HUES64 (cell line): ENCODE data around the gene FAM83F.

Source experiments
- H3K27ac ChIP-seq: 2 replicates; pipeline ENCODE4 v1.7.0; 2013; ENCODE audit warnings: low read depth, low read length, inconsistent platforms
- H3K27me3 ChIP-seq: 2 replicates; pipeline ENCODE4 v1.6.1; 2013; ENCODE audit warnings: mild to moderate bottlenecking, low read length; ENCODE audit not compliant: insufficient read depth
- H3K36me3 ChIP-seq: 2 replicates; pipeline ENCODE4 v1.6.1; 2013; ENCODE audit warnings: mild to moderate bottlenecking, low read length; ENCODE audit not compliant: insufficient read depth
- H3K4me1 ChIP-seq: 2 replicates; pipeline ENCODE4 v1.6.1; 2013; ENCODE audit warnings: mild to moderate bottlenecking, low read length, moderate library complexity; ENCODE audit not compliant: insufficient read depth
- H3K4me3 ChIP-seq: 2 replicates; pipeline ENCODE4 v1.5.1; 2013; ENCODE audit warnings: mild to moderate bottlenecking, low read length, moderate library complexity
- H3K9ac ChIP-seq: 2 replicates; pipeline ENCODE4 v1.6.1; 2013; ENCODE audit warnings: mild to moderate bottlenecking, low read depth, low read length
- H3K9me3 ChIP-seq: 2 replicates; pipeline ENCODE4 v1.6.1; 2013; ENCODE audit warnings: low read depth, low read length; ENCODE audit not compliant: insufficient read depth
- WGBS: fragments of 150-250, 120-280 bp; methylation state at CpG from one replicate; pipeline ENCODE4 v1.1.7; 2013; ENCODE audit warnings: missing lambda C conversion rate; 5-methylcytosine and 5-hydroxymethylcytosine counted together

Gene FAM83F

DNA sequence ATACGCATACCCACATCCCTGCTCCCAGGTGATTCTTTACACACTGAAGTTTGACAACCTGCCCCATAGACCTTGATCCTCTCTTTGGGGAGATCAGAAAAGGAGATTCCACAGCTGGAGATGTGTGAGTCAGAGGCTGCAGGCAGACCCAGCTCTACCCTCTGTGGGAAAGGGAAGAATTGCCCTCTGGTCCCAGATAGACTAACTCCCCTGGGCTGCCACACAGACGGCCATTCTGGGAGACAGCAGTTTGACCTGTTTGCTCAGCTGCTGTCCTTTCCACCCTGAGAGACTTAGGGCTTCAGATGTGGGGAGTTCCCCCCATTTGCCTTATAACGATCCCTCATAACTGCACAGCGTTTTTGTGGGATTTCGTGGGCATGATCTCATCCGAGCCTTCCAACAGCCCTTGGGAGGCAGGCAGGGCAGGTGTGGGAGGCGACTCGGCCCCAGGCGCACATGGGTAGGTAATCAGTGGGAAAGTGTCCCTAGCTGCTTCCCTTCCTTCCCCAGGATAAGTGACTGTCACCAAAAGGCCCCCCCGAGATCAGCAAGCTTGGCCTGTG, 14.1 kb downstream of the FAM83F start:
- H3K9me3 ChIP-seq = no peaks in the 10 kb centered on the region
- peaks cover 3% of the 10 kb centered on the region; the same call in 1 of the 2 replicates for H3K27me3 ChIP-seq
- peaks cover 27% of the 10 kb centered on the region for H3K4me1 ChIP-seq
- peak overlapping the region; percentile 5; the same call in 1 of the 2 replicates for H3K9ac ChIP-seq
- H3K4me3 ChIP-seq = peak overlapping the region; percentile 11; the same call in 1 of the 2 replicates
- WGBS = 65% methylated on average over 10 of the region's 10 CpGs
- H3K27ac ChIP-seq = peak overlapping the region; percentile 27; the same call in 1 of the 2 replicates
- H3K36me3 ChIP-seq = no peaks in the 10 kb centered on the region

DNA sequence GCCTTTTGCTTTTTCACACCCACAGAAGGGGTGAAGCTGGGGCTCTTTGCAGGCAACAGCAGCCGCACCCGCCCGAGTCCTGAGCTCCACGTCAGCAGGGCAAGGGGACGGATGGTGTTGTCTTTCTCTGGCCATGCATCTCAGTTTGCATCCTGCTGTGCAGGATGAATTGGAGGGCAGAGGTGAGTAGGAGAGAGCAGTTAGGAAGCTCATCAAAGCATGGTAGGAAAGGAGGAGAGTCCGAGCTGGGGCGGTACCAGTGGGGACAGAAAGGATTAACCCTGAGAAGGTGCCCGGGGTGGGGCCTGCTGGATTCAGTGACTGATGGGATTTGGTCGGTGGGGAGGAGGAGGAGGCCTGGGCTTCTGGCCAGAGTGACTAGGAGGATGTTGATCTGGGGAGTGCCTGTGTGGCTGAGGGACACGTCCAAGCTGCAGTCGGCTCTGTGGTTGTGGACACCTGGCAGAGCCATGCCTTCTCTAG, 14.6 kb downstream of the FAM83F start:
- peak overlapping the region; percentile 15 for H3K4me3 ChIP-seq
- no peaks in the 10 kb centered on the region for H3K36me3 ChIP-seq
- 11% methylated on average over 11 of the region's 11 CpGs for WGBS
- peak overlapping the region; percentile 27; the same call in 1 of the 2 replicates for H3K27ac ChIP-seq
- peak overlapping the region; percentile 5; the same call in 1 of the 2 replicates for H3K9ac ChIP-seq
- peaks cover 3% of the 10 kb centered on the region; the same call in 1 of the 2 replicates for H3K27me3 ChIP-seq
- H3K9me3 ChIP-seq = no peaks in the 10 kb centered on the region
- peaks cover 27% of the 10 kb centered on the region for H3K4me1 ChIP-seq

DNA sequence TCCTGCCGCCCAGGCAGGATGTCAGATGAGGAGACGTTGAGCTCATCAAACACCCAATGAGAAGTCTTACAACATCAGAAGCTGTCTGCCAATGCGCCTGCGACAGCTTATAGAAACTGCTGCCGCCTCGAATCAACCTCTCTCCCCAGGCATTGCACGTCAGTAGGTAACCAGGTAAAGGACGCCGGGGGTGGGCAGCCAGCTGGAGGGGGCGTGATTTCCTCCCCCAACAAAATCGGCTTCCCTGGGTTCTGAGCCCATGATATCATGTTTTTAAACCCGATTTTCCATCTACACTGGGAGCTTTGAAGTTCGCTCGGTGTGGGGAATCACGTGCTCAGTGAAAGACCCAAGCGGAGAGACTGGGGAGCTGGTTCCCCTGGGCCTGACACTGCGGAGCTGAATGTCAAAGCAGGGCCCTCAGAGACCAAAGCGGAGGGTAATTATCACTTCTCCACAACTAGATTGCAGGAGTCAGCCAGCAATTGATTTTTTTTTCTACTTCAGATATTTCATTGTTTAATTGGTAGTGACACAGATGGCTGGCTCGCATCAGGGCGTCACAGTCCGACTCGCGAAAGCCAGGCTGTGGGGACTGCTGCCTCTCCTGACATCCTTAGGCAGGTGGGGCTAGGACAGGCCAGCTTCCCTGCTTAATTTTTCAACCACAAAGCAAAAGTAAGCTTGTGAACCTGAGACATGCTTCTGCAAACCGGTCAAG, 15.4 kb downstream of the FAM83F start:
- Histone ChIP-seq H3K9ac (no peak overlapping the region), H3K27ac (no peak overlapping the region), H3K4me1 (peaks cover 27% of the 10 kb centered on the region), H3K4me3 (peak overlapping the region; percentile 15; the same call in 1 of the 2 replicates), H3K36me3 (no peaks in the 10 kb centered on the region), H3K27me3 (peaks cover 3% of the 10 kb centered on the region; the same call in 1 of the 2 replicates), H3K9me3 (no peaks in the 10 kb centered on the region)
- 66% methylated on average over 24 of the region's 24 CpGs for WGBS

DNA sequence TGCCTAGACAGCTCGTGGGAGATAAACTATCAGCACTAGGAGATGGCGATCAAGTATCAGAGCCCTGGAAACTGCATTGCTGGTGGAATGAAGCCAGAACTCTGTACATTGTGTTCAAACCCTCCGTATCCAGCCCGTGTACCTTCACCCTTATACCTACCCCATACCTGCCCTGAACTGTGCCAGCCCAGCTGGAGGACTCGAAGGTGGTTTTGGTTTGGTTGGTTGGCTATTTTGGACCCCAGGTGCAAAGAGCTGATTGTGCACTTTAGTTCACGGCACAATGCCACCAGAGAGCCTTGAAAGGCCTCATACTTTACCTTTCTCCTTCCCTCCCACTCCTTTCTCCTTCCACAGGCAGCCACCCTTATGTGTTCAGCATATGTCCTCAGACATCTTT, 16.0 kb downstream of the FAM83F start:
- WGBS = 93% methylated on average over 6 of the region's 6 CpGs
- peaks cover 3% of the 10 kb centered on the region; the same call in 1 of the 2 replicates for H3K27me3 ChIP-seq

DNA sequence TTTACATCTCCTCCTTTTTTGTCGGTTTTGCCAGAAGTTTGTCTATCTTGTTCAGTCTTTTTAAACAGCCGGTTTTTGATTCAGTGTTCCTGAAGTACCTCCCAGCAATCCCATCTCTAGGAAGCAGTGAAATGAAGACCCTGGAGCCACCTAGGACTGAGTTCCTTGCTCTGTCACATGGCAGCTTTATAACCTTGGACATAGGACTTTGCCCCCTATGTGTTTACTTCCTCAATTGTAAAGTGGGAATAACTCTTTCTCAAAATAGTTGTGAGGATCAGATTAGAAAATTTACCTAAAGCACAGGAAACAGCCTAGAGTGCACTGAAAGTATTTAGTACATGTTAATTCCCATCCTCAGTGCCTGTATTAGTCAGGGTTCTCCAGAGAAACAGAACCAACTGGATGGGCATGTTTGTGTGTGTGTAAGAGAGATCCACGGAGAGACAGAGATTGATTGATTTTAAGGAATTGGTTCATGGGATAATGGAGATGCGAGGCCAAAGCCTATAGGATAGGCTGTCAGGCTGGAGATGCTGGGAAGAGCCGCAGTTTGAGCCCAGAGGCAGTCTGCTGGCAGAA, 20.0 kb downstream of the FAM83F start:
- Histone ChIP-seq H3K9ac (no peak overlapping the region), H3K4me1 (peaks cover 10% of the 10 kb centered on the region), H3K27ac (no peak overlapping the region), H3K36me3 (peaks cover 2% of the 10 kb centered on the region; the same call in 1 of the 2 replicates), H3K9me3 (no peaks in the 10 kb centered on the region), H3K4me3 (no peak overlapping the region), H3K27me3 (no peaks in the 10 kb centered on the region)
- 95% methylated on average over 5 of the region's 5 CpGs for WGBS

More for the DNA sequence above, 16.0 kb downstream of the FAM83F start:
- Histone ChIP-seq H3K4me1 (peaks cover 27% of the 10 kb centered on the region), H3K36me3 (no peaks in the 10 kb centered on the region), H3K4me3 (no peak overlapping the region), H3K9ac (no peak overlapping the region), H3K9me3 (no peaks in the 10 kb centered on the region), H3K27ac (no peak overlapping the region)

DNA sequence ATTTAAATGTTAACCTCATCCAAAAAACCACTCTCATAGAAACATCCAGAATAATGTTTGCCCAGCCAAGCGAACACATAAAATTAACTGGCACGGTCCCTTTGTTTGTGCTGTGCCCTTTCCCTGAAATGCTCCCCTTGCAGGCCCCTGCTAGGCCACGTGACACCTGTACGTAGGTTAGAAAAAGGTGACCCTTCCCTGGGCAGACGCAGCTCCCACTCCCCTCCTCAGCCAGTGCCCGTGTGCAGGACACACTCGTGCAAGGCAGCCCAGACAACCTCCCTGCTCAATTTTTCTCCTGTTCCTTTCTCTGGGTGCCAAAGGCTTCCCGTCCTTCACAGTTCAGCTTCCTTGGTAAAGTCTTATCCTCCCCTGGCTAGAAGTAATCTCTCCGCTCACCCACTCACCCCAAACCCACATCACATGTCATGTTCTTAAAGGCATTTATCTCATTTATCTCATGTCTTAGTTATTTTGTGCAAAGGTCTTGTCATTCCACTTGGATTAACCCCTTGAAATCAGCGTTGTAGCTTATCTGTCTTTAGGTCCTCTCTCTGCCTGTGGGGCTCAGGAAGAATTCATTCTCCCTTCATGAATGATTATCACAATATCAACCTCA, 20.7 kb downstream of the FAM83F start:
- H3K27me3 ChIP-seq = no peaks in the 10 kb centered on the region
- no peak overlapping the region for H3K4me3 ChIP-seq
- no peak overlapping the region for H3K27ac ChIP-seq
- peaks cover 5% of the 10 kb centered on the region for H3K36me3 ChIP-seq
- no peaks in the 10 kb centered on the region for H3K9me3 ChIP-seq
- 88% methylated on average over 10 of the region's 10 CpGs for WGBS
- peaks cover 3% of the 10 kb centered on the region for H3K4me1 ChIP-seq
- no peak overlapping the region for H3K9ac ChIP-seq

DNA sequence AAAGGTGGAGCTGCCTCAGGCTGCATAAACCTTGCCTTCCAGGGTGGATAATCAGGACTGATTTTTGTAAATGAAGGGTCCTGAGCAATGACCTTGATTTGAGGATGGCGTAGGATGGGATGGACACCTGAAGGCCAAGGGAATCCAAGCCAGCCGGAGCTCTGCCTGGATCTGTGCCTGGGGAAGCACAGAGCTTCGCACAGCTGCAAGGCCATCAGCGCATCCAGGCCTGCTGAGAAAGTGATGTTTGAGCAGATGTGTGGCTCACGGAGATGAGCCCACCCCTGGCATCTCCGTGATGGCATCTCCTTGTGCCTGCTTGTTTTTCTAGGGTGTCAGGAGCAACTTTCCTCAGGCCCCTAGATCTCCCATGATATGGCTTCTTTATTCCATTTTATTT, 23.3 kb downstream of the FAM83F start:
- no peak overlapping the region for H3K4me3 ChIP-seq
- 94% methylated on average over 6 of the region's 6 CpGs for WGBS
- no peaks in the 10 kb centered on the region for H3K9me3 ChIP-seq
- no peaks in the 10 kb centered on the region for H3K27me3 ChIP-seq
- peaks cover 11% of the 10 kb centered on the region for H3K36me3 ChIP-seq
- no peak overlapping the region for H3K27ac ChIP-seq
- H3K4me1 ChIP-seq = no peaks in the 10 kb centered on the region
- no peak overlapping the region for H3K9ac ChIP-seq

DNA sequence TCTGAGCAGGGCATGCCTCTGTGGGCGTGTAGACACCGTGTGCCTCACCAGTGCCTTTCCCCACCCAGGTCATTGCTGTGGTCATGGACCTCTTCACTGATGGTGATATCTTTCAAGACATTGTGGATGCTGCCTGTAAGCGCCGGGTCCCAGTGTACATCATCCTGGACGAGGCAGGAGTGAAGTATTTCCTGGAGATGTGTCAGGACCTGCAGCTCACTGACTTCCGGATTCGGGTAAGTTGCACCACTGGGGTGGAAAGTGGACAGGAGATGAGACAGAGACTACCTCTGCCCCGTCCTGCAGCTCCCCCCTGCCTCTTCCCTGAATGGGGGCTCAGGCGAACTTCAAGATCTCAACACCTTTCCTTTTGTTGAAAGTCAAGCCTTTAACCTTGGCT, 24.3 kb downstream of the FAM83F start:
- Histone ChIP-seq H3K36me3 (peaks cover 11% of the 10 kb centered on the region), H3K9me3 (no peaks in the 10 kb centered on the region), H3K27ac (no peak overlapping the region), H3K27me3 (no peaks in the 10 kb centered on the region), H3K4me3 (no peak overlapping the region), H3K4me1 (no peaks in the 10 kb centered on the region), H3K9ac (no peak overlapping the region)
- 94% methylated on average over 9 of the region's 9 CpGs for WGBS

DNA sequence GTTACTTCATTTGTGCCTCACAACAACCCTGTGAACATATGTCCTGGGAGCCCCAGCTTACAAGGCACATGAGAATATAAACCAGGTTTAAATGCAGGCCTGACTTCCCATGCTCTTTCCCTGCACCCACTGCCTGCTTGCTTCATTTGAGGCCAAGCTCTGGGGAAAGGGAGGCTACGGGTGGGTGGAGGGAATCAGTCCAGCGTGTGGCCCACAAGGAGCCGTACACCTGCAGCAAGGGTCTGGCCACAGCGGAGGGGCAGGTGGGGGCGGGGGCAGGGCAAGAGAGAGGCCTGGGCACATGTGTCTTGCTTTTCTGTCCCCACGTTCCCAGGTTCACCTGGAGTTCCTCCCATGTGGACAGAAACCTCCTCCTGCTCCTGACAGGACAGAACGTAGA, 26.2 kb downstream of the FAM83F start:
- no peaks in the 10 kb centered on the region for H3K9me3 ChIP-seq
- no peak overlapping the region for H3K4me3 ChIP-seq
- H3K27ac ChIP-seq = no peak overlapping the region
- no peaks in the 10 kb centered on the region for H3K27me3 ChIP-seq
- peaks cover 4% of the 10 kb centered on the region; the same call in 1 of the 2 replicates for H3K4me1 ChIP-seq
- 95% methylated on average over 7 of the region's 7 CpGs for WGBS
- no peak overlapping the region for H3K9ac ChIP-seq
- H3K36me3 ChIP-seq = peaks cover 11% of the 10 kb centered on the region

DNA sequence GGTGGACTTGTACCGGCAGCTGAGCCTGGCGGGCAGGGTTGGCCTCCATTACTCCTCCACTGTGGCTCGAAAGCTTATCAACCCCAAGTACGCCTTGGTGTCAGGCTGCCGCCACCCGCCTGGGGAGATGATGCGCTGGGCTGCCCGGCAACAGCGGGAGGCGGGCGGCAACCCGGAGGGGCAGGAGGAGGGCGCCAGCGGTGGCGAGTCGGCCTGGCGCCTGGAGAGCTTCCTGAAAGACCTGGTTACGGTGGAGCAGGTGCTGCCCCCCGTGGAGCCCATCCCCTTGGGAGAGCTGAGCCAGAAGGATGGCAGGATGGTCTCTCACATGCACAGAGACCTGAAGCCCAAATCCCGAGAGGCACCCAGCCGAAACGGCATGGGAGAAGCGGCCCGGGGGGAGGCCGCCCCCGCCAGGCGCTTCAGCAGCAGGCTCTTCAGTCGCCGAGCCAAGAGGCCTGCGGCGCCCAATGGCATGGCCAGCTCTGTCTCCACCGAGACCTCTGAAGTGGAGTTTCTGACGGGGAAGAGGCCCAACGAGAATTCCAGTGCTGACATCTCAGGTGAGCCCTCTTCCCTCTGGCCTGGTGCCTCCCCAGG, 26.7 kb downstream of the FAM83F start:
- H3K36me3 ChIP-seq = peaks cover 11% of the 10 kb centered on the region
- no peak overlapping the region for H3K27ac ChIP-seq
- peaks cover 4% of the 10 kb centered on the region; the same call in 1 of the 2 replicates for H3K4me1 ChIP-seq
- no peak overlapping the region for H3K9ac ChIP-seq
- no peaks in the 10 kb centered on the region for H3K27me3 ChIP-seq
- H3K4me3 ChIP-seq = no peak overlapping the region
- 95% methylated on average over 34 of the region's 34 CpGs for WGBS
- no peaks in the 10 kb centered on the region for H3K9me3 ChIP-seq
